ENCODE data around the gene FADS3.

Gene FADS3

GRCh38 chr11:61886643-61887042 lies 4.7 kb downstream of the FADS3 start:
- no peak for DNase-seq
- Histone ChIP-seq H3K4me3 (ENCODE audit: low read depth, low read length) (no peak overlapping the region), H3K27me3 (ENCODE audit: insufficient read depth, low read depth, severe bottlenecking) (no peaks in the 10 kb centered on the region), H3K27ac (no peak overlapping the region), H3K36me3 (no peaks in the 10 kb centered on the region), H3K9me3 (ENCODE audit: severe bottlenecking) (no peaks in the 10 kb centered on the region)
- TF ChIP-seq, protein P1, sequence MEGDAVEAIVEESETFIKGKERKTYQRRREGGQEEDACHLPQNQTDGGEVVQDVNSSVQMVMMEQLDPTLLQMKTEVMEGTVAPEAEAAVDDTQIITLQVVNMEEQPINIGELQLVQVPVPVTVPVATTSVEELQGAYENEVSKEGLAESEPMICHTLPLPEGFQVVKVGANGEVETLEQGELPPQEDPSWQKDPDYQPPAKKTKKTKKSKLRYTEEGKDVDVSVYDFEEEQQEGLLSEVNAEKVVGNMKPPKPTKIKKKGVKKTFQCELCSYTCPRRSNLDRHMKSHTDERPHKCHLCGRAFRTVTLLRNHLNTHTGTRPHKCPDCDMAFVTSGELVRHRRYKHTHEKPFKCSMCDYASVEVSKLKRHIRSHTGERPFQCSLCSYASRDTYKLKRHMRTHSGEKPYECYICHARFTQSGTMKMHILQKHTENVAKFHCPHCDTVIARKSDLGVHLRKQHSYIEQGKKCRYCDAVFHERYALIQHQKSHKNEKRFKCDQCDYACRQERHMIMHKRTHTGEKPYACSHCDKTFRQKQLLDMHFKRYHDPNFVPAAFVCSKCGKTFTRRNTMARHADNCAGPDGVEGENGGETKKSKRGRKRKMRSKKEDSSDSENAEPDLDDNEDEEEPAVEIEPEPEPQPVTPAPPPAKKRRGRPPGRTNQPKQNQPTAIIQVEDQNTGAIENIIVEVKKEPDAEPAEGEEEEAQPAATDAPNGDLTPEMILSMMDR (IDR thresholded peaks at IDR 0.05; ENCODE audit: low read depth, low read length), result no peak

- no peaks in the 10 kb centered on the region for H3K27me3 ChIP-seq (ENCODE audit: insufficient read depth, low read depth, severe bottlenecking)
- no peak overlapping the region for H3K4me3 ChIP-seq (ENCODE audit: low read depth, low read length)
- H3K27ac ChIP-seq, result no peak overlapping the region
- H3K36me3 ChIP-seq, result no peaks in the 10 kb centered on the region
- DNase-seq, result no peak
- no peaks in the 10 kb centered on the region for H3K9me3 ChIP-seq (ENCODE audit: severe bottlenecking)
- TF ChIP-seq, protein P1 (IDR thresholded peaks at IDR 0.05; ENCODE audit: low read depth, low read length), result no peak
Observed at GRCh38 chr11:61885784-61886580, 5.4 kb downstream of the FADS3 start.

DNA sequence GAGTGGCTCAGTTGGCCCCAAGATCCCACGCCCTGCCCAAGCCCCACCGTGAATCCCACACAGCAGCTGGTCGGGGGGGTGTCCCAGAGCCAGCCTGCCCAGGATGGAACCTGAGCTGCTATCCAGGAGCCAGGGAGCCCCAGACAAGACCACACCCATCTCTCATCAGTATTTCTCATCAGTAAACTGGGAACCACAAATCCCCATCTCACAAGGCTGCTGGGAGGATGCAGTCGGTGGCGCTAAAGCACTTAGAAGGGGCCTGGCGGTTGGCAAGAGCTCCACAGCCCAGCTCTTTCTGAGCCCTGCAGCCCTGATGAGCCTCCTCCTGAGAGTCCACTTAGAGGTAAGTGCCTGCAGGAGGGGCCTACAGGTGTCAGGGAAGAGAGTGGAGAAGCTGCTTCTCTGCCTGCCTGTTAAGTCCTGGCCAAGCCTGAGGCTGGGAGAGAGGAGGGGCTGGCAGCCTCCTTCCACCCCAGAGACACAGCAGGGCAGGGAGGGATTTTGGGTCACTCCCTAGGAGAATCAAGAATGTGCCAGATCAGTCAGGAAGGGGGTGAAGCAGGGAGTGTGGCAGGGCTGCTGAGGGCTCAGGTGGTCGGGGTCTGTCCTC lies 6.1 kb downstream of the FADS3 start:
- TF ChIP-seq, protein P1 (IDR thresholded peaks at IDR 0.05; ENCODE audit: low read depth, low read length), result no peak
- DNase-seq, result no peak

DNA sequence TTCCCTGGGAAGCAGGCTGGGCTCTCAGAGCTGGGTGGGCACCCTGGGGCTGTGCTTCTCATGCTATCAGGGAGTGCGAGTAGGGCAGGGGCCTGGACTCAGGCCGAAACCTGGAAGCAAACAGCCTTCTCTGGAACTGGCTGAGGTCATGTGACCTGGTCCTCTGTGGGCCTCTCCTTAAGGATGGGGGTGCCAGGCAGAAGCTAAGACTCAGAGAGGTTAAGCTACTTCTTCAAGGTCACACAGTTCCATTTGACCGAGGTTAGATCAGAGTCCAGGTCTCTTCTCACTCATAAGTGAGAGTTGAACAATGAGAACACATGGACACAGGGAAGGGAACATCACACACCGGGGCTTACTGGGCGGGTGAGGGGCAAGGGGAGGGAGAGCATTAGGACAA lies 7.4 kb downstream of the FADS3 start:
- no peak overlapping the region for H3K4me3 ChIP-seq (ENCODE audit: low read depth, low read length)
- DNase-seq, result no peak
- TF ChIP-seq, protein P1 (IDR thresholded peaks at IDR 0.05; ENCODE audit: low read depth, low read length), result no peak
- no peak overlapping the region for H3K27ac ChIP-seq
- H3K36me3 ChIP-seq, result no peaks in the 10 kb centered on the region
- no peaks in the 10 kb centered on the region for H3K9me3 ChIP-seq (ENCODE audit: severe bottlenecking)
- no peaks in the 10 kb centered on the region for H3K27me3 ChIP-seq (ENCODE audit: insufficient read depth, low read depth, severe bottlenecking)

More for the DNA sequence above, 6.1 kb downstream of the FADS3 start:
- H3K9me3 ChIP-seq (ENCODE audit: severe bottlenecking), result no peaks in the 10 kb centered on the region
- no peaks in the 10 kb centered on the region for H3K27me3 ChIP-seq (ENCODE audit: insufficient read depth, low read depth, severe bottlenecking)
- no peak overlapping the region for H3K4me3 ChIP-seq (ENCODE audit: low read depth, low read length)
- no peaks in the 10 kb centered on the region for H3K36me3 ChIP-seq
- H3K27ac ChIP-seq, result no peak overlapping the region

DNA sequence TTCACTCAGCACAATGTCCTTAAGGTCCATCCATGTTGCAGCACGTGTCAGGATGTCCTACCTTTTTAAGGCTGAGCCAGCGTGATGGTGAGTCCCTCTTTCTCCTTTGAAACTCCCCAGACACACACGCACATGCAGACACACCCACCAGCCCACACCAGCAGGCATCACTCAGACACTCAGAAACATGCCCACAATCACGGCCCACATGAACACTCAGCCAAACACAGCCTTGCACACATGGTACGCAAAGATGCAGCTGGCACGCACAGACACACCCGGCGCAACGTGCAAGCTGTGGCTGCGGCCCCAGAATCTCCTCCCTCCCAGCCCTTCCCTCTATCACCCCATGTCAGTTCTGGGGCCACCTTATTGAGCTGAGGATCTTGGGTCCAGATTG lies 8.0 kb downstream of the FADS3 start:
- no peak for DNase-seq
- H3K27me3 ChIP-seq (ENCODE audit: insufficient read depth, low read depth, severe bottlenecking), result no peaks in the 10 kb centered on the region
- H3K9me3 ChIP-seq (ENCODE audit: severe bottlenecking), result no peaks in the 10 kb centered on the region
- H3K4me3 ChIP-seq (ENCODE audit: low read depth, low read length), result no peak overlapping the region
- TF ChIP-seq, protein P1 (IDR thresholded peaks at IDR 0.05; ENCODE audit: low read depth, low read length), result no peak
- no peaks in the 10 kb centered on the region for H3K36me3 ChIP-seq
- H3K27ac ChIP-seq, result no peak overlapping the region

Measured in WERI-Rb-1 (cell line).